PFSK-1 (cell line): ENCODE measurements around the gene NR6A1.

ENCODE experiments used
- FOXP2 ChIP-seq: optimal IDR thresholded peaks from 2 replicates; pipeline ENCODE3; 2011; ENCODE audit warnings: borderline replicate concordance, control low read depth, inconsistent platforms; ENCODE audit not compliant: insufficient read depth; ENCODE audit errors: extremely low read length, extremely low read depth
- POLR2AphosphoS5 ChIP-seq: IDR thresholded peaks from 2 replicates; pipeline ENCODE4 v1.6.1; 2012; ENCODE audit warnings: low read depth, mild to moderate bottlenecking, control low read depth, low read length, moderate library complexity
- SIN3A ChIP-seq: IDR thresholded peaks from 2 replicates; pipeline ENCODE4 v1.6.1; 2012; ENCODE audit warnings: mild to moderate bottlenecking, low read length, moderate library complexity, borderline replicate concordance; ENCODE audit not compliant: insufficient read depth
- TAF1 ChIP-seq: IDR thresholded peaks from 2 replicates; pipeline ENCODE4 v1.6.1; 2012; ENCODE audit warnings: low read length, control low read depth, borderline replicate concordance; ENCODE audit not compliant: insufficient read depth
- TF ChIP-seq, protein P1 (sequence below), 2 experiments: IDR thresholded peaks; 2 replicates each; pipeline versions ENCODE4 v1.6.1 to v1.8.0; 2011 to 2012; ENCODE audit warnings: low read depth in 2 of 2, low read length in 2 of 2, control low read depth in 1 of 2, inconsistent platforms in 1 of 2, mild to moderate bottlenecking in 1 of 2, moderate library complexity in 1 of 2; ENCODE audit not compliant: insufficient read depth in 1 of 2

GRCh38 chr9:124570942-124571666, 200.0 kb downstream of the NR6A1 start:
- TF ChIP-seq POLR2AphosphoS5 (no peak), TAF1 (no peak), SIN3A (no peak), FOXP2 (no peak)
- TF ChIP-seq, protein P1, sequence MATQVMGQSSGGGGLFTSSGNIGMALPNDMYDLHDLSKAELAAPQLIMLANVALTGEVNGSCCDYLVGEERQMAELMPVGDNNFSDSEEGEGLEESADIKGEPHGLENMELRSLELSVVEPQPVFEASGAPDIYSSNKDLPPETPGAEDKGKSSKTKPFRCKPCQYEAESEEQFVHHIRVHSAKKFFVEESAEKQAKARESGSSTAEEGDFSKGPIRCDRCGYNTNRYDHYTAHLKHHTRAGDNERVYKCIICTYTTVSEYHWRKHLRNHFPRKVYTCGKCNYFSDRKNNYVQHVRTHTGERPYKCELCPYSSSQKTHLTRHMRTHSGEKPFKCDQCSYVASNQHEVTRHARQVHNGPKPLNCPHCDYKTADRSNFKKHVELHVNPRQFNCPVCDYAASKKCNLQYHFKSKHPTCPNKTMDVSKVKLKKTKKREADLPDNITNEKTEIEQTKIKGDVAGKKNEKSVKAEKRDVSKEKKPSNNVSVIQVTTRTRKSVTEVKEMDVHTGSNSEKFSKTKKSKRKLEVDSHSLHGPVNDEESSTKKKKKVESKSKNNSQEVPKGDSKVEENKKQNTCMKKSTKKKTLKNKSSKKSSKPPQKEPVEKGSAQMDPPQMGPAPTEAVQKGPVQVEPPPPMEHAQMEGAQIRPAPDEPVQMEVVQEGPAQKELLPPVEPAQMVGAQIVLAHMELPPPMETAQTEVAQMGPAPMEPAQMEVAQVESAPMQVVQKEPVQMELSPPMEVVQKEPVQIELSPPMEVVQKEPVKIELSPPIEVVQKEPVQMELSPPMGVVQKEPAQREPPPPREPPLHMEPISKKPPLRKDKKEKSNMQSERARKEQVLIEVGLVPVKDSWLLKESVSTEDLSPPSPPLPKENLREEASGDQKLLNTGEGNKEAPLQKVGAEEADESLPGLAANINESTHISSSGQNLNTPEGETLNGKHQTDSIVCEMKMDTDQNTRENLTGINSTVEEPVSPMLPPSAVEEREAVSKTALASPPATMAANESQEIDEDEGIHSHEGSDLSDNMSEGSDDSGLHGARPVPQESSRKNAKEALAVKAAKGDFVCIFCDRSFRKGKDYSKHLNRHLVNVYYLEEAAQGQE (IDR thresholded peaks at IDR 0.05; ENCODE audit: insufficient read depth in 1 of 2, low read depth in 2 of 2, low read length in 2 of 2) = no peak
